ENCODE measurements around the gene PLEKHM2. TPM values are rescaled to one million over a fixed set of nuclear protein-coding genes. Genes with fewer than 3 reads are reported as not detected.

Gene PLEKHM2
- total RNA-seq, 1 donor from 2014 or later: 52.1 TPM

DNA sequence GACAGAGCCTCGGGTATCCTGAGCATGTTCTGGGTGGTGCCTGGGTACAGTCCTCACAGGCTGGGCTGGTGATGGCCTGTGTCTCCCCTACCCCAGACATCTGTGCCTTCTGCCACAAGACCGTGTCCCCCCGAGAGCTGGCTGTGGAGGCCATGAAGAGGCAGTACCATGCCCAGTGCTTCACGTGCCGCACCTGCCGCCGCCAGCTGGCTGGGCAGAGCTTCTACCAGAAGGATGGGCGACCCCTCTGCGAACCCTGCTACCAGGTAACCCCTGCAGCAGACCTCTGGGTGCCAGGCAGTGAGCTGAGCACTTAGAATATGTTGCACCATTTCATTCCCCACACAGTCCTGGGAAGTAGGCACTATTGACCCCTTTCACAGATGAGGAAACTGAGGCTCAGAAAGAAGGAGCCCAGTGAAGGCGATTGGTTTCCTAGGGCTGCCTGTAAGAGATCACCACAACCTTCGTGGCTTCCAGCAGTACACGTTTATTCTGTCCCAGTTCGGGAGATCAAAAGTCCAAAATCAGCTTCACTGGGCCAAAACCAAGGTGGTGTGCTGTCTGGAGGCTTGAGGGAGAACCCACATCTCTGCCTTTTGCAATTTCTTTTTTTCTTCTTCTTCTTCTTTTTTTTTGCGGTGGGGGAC, 86.3 kb downstream of the PLEKHM2 start:
- H3K36me3 ChIP-seq (ENCODE audit: control insufficient read depth, insufficient read depth, low read length): peaks cover 8% of the 10 kb centered on the region
- no peak overlapping the region for H3K4me3 ChIP-seq (ENCODE audit: low read depth, low read length)
- TF ChIP-seq, protein P1, sequence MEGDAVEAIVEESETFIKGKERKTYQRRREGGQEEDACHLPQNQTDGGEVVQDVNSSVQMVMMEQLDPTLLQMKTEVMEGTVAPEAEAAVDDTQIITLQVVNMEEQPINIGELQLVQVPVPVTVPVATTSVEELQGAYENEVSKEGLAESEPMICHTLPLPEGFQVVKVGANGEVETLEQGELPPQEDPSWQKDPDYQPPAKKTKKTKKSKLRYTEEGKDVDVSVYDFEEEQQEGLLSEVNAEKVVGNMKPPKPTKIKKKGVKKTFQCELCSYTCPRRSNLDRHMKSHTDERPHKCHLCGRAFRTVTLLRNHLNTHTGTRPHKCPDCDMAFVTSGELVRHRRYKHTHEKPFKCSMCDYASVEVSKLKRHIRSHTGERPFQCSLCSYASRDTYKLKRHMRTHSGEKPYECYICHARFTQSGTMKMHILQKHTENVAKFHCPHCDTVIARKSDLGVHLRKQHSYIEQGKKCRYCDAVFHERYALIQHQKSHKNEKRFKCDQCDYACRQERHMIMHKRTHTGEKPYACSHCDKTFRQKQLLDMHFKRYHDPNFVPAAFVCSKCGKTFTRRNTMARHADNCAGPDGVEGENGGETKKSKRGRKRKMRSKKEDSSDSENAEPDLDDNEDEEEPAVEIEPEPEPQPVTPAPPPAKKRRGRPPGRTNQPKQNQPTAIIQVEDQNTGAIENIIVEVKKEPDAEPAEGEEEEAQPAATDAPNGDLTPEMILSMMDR (IDR thresholded peaks at IDR 0.05; ENCODE audit: insufficient read depth, low read length, poor library complexity, severe bottlenecking): no peak
- H3K27me3 ChIP-seq (ENCODE audit: control insufficient read depth, insufficient read depth, low read length): no peaks in the 10 kb centered on the region
- DNase-seq (ENCODE audit: low read depth): no peak

DNA sequence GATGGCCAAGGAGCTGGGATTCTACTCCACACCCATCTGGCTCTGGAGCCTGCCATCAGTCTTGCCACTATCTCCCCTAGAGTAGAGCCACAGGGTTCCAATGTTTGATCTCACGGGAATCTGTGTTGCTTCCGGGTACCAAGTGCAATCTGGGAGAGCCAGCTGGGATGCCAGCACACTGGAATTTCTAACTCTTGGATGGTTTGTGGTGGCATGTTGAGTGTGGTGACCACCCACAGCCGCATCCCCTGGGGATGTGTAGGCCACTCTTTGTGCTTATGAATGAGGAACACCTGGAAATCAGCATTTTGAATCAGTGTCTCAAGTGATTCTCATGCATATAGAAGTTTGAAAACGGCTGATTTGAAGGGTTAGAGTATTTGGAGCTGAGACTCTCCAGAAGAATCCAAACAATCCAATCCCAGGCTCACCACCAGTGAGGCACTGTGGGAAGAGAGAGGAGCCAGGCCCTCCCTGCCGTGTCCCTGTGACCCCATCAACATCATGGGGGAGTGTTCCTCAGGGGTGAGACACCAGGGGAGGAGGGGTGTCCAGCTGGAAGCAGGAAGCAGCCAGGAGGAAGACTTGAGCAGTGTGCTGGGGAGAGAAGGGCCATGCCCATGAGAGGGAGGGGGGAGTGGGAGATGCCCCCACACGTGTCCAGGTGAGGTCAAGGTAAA, 87.9 kb downstream of the PLEKHM2 start:
- no peak for DNase-seq (ENCODE audit: low read depth)
- TF ChIP-seq, protein P1 (IDR thresholded peaks at IDR 0.05; ENCODE audit: insufficient read depth, low read length, poor library complexity, severe bottlenecking): no peak
- peaks cover 9% of the 10 kb centered on the region for H3K36me3 ChIP-seq (ENCODE audit: control insufficient read depth, insufficient read depth, low read length)
- no peak overlapping the region for H3K4me3 ChIP-seq (ENCODE audit: low read depth, low read length)
- H3K27me3 ChIP-seq (ENCODE audit: control insufficient read depth, insufficient read depth, low read length): no peaks in the 10 kb centered on the region

DNA sequence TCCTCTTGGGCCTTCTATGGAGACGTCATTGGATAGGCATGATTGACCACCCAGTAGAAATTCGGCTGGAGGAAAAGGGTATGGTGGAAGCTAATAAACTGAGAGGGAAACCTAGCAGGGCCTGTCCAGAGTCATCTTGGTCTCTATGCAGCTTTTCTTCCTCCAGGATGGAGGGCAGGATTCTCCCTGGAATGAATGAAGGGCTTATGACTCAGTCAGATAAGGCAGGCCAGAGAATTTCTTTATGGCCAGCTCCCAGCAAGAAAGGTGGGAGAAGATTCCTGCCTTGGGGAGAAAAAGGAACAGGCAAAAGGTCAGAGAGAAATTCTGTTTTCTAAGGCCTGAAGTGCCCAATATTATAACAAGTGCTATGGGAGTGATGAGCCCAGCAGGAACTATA, 91.6 kb downstream of the PLEKHM2 start:
- DNase-seq (ENCODE audit: low read depth): no peak
- TF ChIP-seq, protein P1 (IDR thresholded peaks at IDR 0.05; ENCODE audit: insufficient read depth, low read length, poor library complexity, severe bottlenecking): no peak
- Histone ChIP-seq H3K4me3 (ENCODE audit: low read depth, low read length) (no peak overlapping the region), H3K27me3 (ENCODE audit: control insufficient read depth, insufficient read depth, low read length) (no peaks in the 10 kb centered on the region), H3K36me3 (ENCODE audit: control insufficient read depth, insufficient read depth, low read length) (peaks cover 10% of the 10 kb centered on the region)

DNA sequence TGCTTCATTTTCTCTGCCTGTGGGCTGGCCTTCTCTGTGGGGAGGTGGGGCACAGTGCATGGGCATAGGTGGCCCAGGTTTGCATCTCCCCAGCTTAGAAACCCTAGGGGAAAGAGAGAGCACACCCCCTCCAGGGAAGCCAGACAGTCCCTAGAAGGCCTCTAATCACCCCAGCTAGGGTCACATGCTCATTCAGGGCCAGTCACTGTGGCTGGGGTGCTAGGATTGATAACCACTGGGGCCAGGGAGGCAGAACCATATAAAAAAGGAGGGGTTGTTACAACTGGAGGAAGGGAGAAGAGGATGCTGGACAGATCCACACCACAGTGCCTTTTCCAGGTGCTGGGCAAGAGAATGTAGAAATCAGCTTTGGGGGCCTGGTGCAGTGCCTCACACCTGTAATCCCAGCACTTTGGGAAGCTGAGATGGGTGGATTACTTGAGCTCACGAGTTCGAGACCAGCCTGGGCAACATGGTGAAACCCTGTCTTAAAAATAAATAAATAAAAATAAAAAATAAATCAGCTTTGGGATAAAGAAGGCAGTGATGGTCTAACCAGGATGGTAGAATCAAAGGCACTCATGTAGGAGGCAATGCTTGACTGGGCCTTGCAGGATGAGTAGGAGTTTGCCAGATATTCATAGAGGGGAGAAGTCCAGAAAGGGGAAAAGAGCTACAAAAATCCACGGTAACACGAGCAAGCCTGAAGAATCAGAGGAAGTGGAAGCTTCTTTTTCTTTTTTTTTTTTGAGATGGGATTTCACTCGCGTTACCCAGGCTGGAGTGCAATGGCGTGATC, 94.0 kb downstream of the PLEKHM2 start:
- no peak for DNase-seq (ENCODE audit: low read depth)
- Histone ChIP-seq H3K36me3 (ENCODE audit: control insufficient read depth, insufficient read depth, low read length) (peaks cover 11% of the 10 kb centered on the region), H3K27me3 (ENCODE audit: control insufficient read depth, insufficient read depth, low read length) (no peaks in the 10 kb centered on the region), H3K4me3 (ENCODE audit: low read depth, low read length) (no peak overlapping the region)
- TF ChIP-seq, protein P1 (IDR thresholded peaks at IDR 0.05; ENCODE audit: insufficient read depth, low read length, poor library complexity, severe bottlenecking): no peak

Other genes with a start within 250 kb of the PLEKHM2 start
- not detected in 2 replicates for gene CTRC, start 245.9 kb upstream of the PLEKHM2 start, total RNA-seq
- gene CELA2A, start 227.6 kb upstream of the PLEKHM2 start, total RNA-seq: not detected in 2 replicates
- gene CELA2B, start 208.2 kb upstream of the PLEKHM2 start, total RNA-seq: not detected in 2 replicates
- gene CASP9, start 160.1 kb upstream of the PLEKHM2 start, total RNA-seq: 14.0 and 22.7 TPM in 2 replicates
- gene DNAJC16, start 157.5 kb upstream of the PLEKHM2 start, total RNA-seq: 21.7 and 31.7 TPM in 2 replicates
- gene AGMAT, start 99.3 kb upstream of the PLEKHM2 start, total RNA-seq: 0.75 and 0.96 TPM in 2 replicates
- 16.9 TPM in 2 replicates for gene DDI2, start 66.9 kb upstream of the PLEKHM2 start, total RNA-seq
- gene SLC25A34, start 51.9 kb downstream of the PLEKHM2 start, total RNA-seq: 0.25 and 0.34 TPM in 2 replicates
- gene TMEM82, start 58.2 kb downstream of the PLEKHM2 start, total RNA-seq: not detected in 2 replicates
- 364 and 458 TPM in 2 replicates for gene FBLIM1, start 74.5 kb downstream of the PLEKHM2 start, total RNA-seq
- gene UQCRHL, start 123.3 kb downstream of the PLEKHM2 start, total RNA-seq: 1.8 and 1.9 TPM in 2 replicates
- gene SPEN, start 163.4 kb downstream of the PLEKHM2 start, total RNA-seq: 24.0 and 29.1 TPM in 2 replicates